ENCODE data around the gene ME3. TPM values are rescaled to one million over a fixed set of nuclear protein-coding genes. Genes with fewer than 3 reads are reported as not detected.

ME3 gene
- total RNA-seq, 1 donor from 2014 or later = 10.3 TPM

- no peak for TF ChIP-seq CTCF (IDR thresholded peaks at IDR 0.05; ENCODE audit: insufficient read depth, low read length, severe bottlenecking)
- DNase-seq (ENCODE audit: low read depth) (no peak), FAIRE-seq (no peak)
- no peaks in the 10 kb centered on the region for H3K36me3 ChIP-seq (ENCODE audit: control insufficient read depth, insufficient read depth, low read length)
- no peaks in the 10 kb centered on the region for H3K27me3 ChIP-seq (ENCODE audit: control insufficient read depth, insufficient read depth, low read length)
- no peak overlapping the region for H3K4me3 ChIP-seq (ENCODE audit: low read depth, low read length)
Observed at GRCh38 chr11:86492370-86493010, 179.9 kb downstream of the ME3 start.

GRCh38 chr11:86491027-86491426 is 181.4 kb downstream of the ME3 start:
- Histone ChIP-seq H3K36me3 (ENCODE audit: control insufficient read depth, insufficient read depth, low read length) (no peaks in the 10 kb centered on the region), H3K27me3 (ENCODE audit: control insufficient read depth, insufficient read depth, low read length) (no peaks in the 10 kb centered on the region), H3K4me3 (ENCODE audit: low read depth, low read length) (no peak overlapping the region)
- no peak for FAIRE-seq
- no peak for DNase-seq (ENCODE audit: low read depth)
- TF ChIP-seq CTCF (IDR thresholded peaks at IDR 0.05; ENCODE audit: insufficient read depth, low read length, severe bottlenecking) = no peak

- Histone ChIP-seq H3K36me3 (ENCODE audit: control insufficient read depth, insufficient read depth, low read length) (no peaks in the 10 kb centered on the region), H3K27me3 (ENCODE audit: control insufficient read depth, insufficient read depth, low read length) (no peaks in the 10 kb centered on the region), H3K4me3 (ENCODE audit: low read depth, low read length) (no peak overlapping the region)
- DNase-seq (ENCODE audit: low read depth) (no peak), FAIRE-seq (no peak)
- TF ChIP-seq CTCF (IDR thresholded peaks at IDR 0.05; ENCODE audit: insufficient read depth, low read length, severe bottlenecking) = no peak
Observed at GRCh38 chr11:86490582-86490981, 181.8 kb downstream of the ME3 start.

GRCh38 chr11:86489442-86489841 is 183.0 kb downstream of the ME3 start:
- Histone ChIP-seq H3K36me3 (ENCODE audit: control insufficient read depth, insufficient read depth, low read length) (no peaks in the 10 kb centered on the region), H3K4me3 (ENCODE audit: low read depth, low read length) (no peak overlapping the region), H3K27me3 (ENCODE audit: control insufficient read depth, insufficient read depth, low read length) (no peaks in the 10 kb centered on the region)
- TF ChIP-seq CTCF (IDR thresholded peaks at IDR 0.05; ENCODE audit: insufficient read depth, low read length, severe bottlenecking) = no peak
- no peak for FAIRE-seq
- DNase-seq (ENCODE audit: low read depth) = no peak

- TF ChIP-seq CTCF (IDR thresholded peaks at IDR 0.05; ENCODE audit: insufficient read depth, low read length, severe bottlenecking) = no peak
- H3K4me3 ChIP-seq (ENCODE audit: low read depth, low read length) = no peak overlapping the region
- H3K36me3 ChIP-seq (ENCODE audit: control insufficient read depth, insufficient read depth, low read length) = no peaks in the 10 kb centered on the region
- peak; percentile 35 for DNase-seq (ENCODE audit: low read depth)
- no peak for FAIRE-seq
- no peaks in the 10 kb centered on the region for H3K27me3 ChIP-seq (ENCODE audit: control insufficient read depth, insufficient read depth, low read length)
Observed at GRCh38 chr11:86488553-86488952, 183.9 kb downstream of the ME3 start.

GRCh38 chr11:86487671-86488070 is 184.7 kb downstream of the ME3 start:
- Histone ChIP-seq H3K4me3 (ENCODE audit: low read depth, low read length) (no peak overlapping the region), H3K27me3 (ENCODE audit: control insufficient read depth, insufficient read depth, low read length) (no peaks in the 10 kb centered on the region), H3K36me3 (ENCODE audit: control insufficient read depth, insufficient read depth, low read length) (no peaks in the 10 kb centered on the region)
- no peak for DNase-seq (ENCODE audit: low read depth)
- no peak for FAIRE-seq
- TF ChIP-seq CTCF (IDR thresholded peaks at IDR 0.05; ENCODE audit: insufficient read depth, low read length, severe bottlenecking) = no peak

All from bronchial epithelial cell (primary cell).